ENCODE measurements around the gene PHF21A.

- TF ChIP-seq CTCF (IDR thresholded peaks at IDR 0.05): no peak
- TF ChIP-seq POLR2A (IDR thresholded peaks at IDR 0.05): no peak
Measured at GRCh38 chr11:45924927-45925326, 196.3 kb downstream of the PHF21A start.
